ENCODE results near the gene PCDHA1. TPM values are rescaled to one million over a fixed set of nuclear protein-coding genes. Genes with fewer than 3 reads are reported as not detected.
A peak's percentile ranks its signal among the peaks of the same experiment; 100 is the strongest.

The PCDHA1 gene
- total RNA-seq, 1 experiment from 2014 or later: 0.45 TPM

GRCh38 chr5:140934964-140935606, 149.1 kb downstream of the PCDHA1 start:
- H3K9me3 ChIP-seq (ENCODE audit: low read depth, low read length, poor library complexity, severe bottlenecking): no peaks in the 10 kb centered on the region
- H3K4me1 ChIP-seq (ENCODE audit: insufficient read depth, low read length, poor library complexity, severe bottlenecking): no peaks in the 10 kb centered on the region
- intact Hi-C loops (cut with micrococcal nuclease; ENCODE audit: unreplicated experiment): no loop called here
- H3K36me3 ChIP-seq (ENCODE audit: insufficient read depth, low read length, poor library complexity, severe bottlenecking): no peaks in the 10 kb centered on the region
- no TSS peak for BruUV-seq (replicated peaks)
- DNase-seq (ENCODE audit: low spot score): no peak
- no peak overlapping the region for H3K27ac ChIP-seq (ENCODE audit: low read depth, low read length, poor library complexity, severe bottlenecking)
- ChIA-PET CTCF (interaction anchor here (0.6 kb wide), 1 partner anchor 257 kb away, joined by 3 read pairs; no protein-coding TSS in a partner anchor), POLR2A (ENCODE audit: low non-redundant PET) (no interaction called here)
- H3K27me3 ChIP-seq (replicated peaks; ENCODE audit: insufficient read depth, low read depth, low read length, poor library complexity): no peaks in the 10 kb centered on the region
- H3K4me3 ChIP-seq (ENCODE audit: low read depth, low read length, poor library complexity, severe bottlenecking): no peak overlapping the region
- TF ChIP-seq CTCF (conservative IDR thresholded peaks at IDR 0.05; ENCODE audit: low read depth, low read length) (no peak), EZH2 (IDR thresholded peaks at IDR 0.05; ENCODE audit: borderline replicate concordance, low read depth, low read length, poor library complexity, severe bottlenecking) (no peak)

GRCh38 chr5:140946578-140946977, 160.6 kb downstream of the PCDHA1 start:
- BruUV-seq (replicated peaks): no TSS peak
- POLR2A ChIA-PET (ENCODE audit: low non-redundant PET): no interaction called here
- CTCF ChIA-PET: no interaction called here

DNA sequence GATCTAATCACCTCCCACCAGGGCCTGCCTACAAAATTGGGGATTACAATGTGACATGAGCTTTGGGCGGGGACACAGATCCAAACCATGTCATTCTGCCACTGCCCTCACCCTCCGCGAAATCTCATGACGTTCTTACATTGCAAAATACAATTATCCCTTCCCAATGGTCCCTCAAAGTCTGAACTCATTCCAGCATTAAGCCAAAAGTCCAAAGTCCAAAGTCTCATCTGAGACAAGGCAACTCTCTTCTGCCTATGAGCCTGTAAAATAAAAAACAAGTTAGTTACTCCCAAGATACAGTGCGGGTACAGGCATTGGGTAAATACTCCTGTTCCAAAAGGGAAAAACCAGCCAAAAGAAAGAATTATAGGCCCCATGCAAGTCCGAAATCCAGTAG, 165.7 kb downstream of the PCDHA1 start:
- DNase-seq (ENCODE audit: low spot score): no peak
- Histone ChIP-seq H3K4me1 (ENCODE audit: insufficient read depth, low read length, poor library complexity, severe bottlenecking) (peaks cover 3% of the 10 kb centered on the region), H3K27ac (ENCODE audit: low read depth, low read length, poor library complexity, severe bottlenecking) (no peak overlapping the region), H3K27me3 (replicated peaks; ENCODE audit: insufficient read depth, low read depth, low read length, poor library complexity) (no peaks in the 10 kb centered on the region), H3K9me3 (ENCODE audit: low read depth, low read length, poor library complexity, severe bottlenecking) (peaks cover 11% of the 10 kb centered on the region), H3K4me3 (ENCODE audit: low read depth, low read length, poor library complexity, severe bottlenecking) (no peak overlapping the region), H3K36me3 (ENCODE audit: insufficient read depth, low read length, poor library complexity, severe bottlenecking) (no peaks in the 10 kb centered on the region)
- no peak for TF ChIP-seq EZH2 (IDR thresholded peaks at IDR 0.05; ENCODE audit: borderline replicate concordance, low read depth, low read length, poor library complexity, severe bottlenecking)
- TF ChIP-seq CTCF (conservative IDR thresholded peaks at IDR 0.05; ENCODE audit: low read depth, low read length): no peak
- ChIA-PET POLR2A (ENCODE audit: low non-redundant PET) (no interaction called here), CTCF (no interaction called here)
- BruUV-seq (replicated peaks): no TSS peak
- intact Hi-C loops (cut with micrococcal nuclease; ENCODE audit: unreplicated experiment): no loop called here

More at GRCh38 chr5:140946578-140946977, 160.6 kb downstream of the PCDHA1 start:
- no peak overlapping the region for H3K4me3 ChIP-seq (ENCODE audit: low read depth, low read length, poor library complexity, severe bottlenecking)
- H3K9me3 ChIP-seq (ENCODE audit: low read depth, low read length, poor library complexity, severe bottlenecking): peaks cover 23% of the 10 kb centered on the region
- intact Hi-C loops (cut with micrococcal nuclease; ENCODE audit: unreplicated experiment): no loop called here
- DNase-seq (ENCODE audit: low spot score): peak; percentile 29
- H3K4me1 ChIP-seq (ENCODE audit: insufficient read depth, low read length, poor library complexity, severe bottlenecking): no peaks in the 10 kb centered on the region
- H3K27me3 ChIP-seq (replicated peaks; ENCODE audit: insufficient read depth, low read depth, low read length, poor library complexity): no peaks in the 10 kb centered on the region
- TF ChIP-seq CTCF (conservative IDR thresholded peaks at IDR 0.05; ENCODE audit: low read depth, low read length): no peak
- TF ChIP-seq EZH2 (IDR thresholded peaks at IDR 0.05; ENCODE audit: borderline replicate concordance, low read depth, low read length, poor library complexity, severe bottlenecking): no peak
- H3K36me3 ChIP-seq (ENCODE audit: insufficient read depth, low read length, poor library complexity, severe bottlenecking): no peaks in the 10 kb centered on the region
- no peak overlapping the region for H3K27ac ChIP-seq (ENCODE audit: low read depth, low read length, poor library complexity, severe bottlenecking)

Data from A673 (cell line).